A549 treated with AZD2906 at 1 μM for 4 hours (cell line): ENCODE measurements around the gene PCBP3. TPM values are rescaled to one million over a fixed set of nuclear protein-coding genes. Genes with fewer than 3 reads are reported as not detected.

Experiments used
- total RNA-seq: library from RNA; stranded (reverse); fragments of 200-300 nt; extraction: Qiagen RNA extraction; gene quantifications from 5 replicates; pipeline ENCODE4 v1.2.3, GENCODE V29; 2022

The PCBP3 gene
- 0.88 to 1.2 TPM (median 0.93 TPM) in 5 replicates for total RNA-seq

DNA sequence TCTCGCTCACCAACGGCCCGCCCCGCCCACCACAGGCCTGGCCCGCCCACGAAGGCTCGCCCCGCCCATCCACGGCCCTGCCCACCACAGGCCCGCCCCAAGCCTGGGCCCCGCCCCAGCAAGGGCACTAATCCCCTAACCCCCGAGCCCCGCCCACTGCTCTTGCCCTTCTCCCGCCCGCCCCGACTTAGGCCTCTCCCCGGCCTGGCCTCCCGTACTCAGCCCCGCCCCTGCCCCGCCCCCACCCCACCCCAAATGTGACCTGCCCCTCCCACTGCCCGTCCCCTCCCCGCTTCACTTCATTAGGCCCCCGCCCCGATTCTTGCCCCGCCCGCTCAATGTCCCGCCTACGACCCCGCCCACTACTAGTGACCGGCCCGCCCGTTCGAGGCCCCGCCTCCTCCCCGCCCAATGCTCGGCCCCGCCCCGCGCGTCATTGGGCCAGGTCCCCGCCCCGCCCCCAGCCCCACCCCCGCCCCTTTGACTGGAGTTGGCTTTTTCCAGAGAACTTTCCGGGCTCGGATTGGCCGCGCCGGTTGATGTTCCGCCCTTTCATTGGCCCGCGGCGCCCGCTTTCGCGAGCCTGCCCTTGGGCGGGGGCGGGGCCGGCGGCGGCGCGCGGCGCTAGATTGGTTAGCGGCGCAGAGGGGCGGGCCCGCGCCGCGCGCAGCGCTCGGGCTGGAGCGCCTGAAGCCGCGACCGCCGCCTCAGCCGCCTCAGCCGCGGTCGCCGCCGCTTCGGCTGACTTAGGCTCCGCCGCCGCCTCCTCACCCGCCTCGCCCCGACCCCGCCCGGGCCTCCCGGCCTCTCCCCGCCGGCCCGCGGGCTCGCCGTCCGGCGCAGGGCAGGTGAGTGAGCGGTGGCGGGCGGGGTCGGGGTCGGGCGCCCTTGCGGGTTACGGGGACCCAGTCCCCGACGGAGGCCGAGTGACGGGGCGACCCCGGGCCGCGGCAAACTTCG lies at the start of gene PCBP3:
PCBP3 (plus strand) TSS at position 705 of the 960 bp plus-strand sequence. CDS start 206,361 bp downstream, outside the sequence.

DNA sequence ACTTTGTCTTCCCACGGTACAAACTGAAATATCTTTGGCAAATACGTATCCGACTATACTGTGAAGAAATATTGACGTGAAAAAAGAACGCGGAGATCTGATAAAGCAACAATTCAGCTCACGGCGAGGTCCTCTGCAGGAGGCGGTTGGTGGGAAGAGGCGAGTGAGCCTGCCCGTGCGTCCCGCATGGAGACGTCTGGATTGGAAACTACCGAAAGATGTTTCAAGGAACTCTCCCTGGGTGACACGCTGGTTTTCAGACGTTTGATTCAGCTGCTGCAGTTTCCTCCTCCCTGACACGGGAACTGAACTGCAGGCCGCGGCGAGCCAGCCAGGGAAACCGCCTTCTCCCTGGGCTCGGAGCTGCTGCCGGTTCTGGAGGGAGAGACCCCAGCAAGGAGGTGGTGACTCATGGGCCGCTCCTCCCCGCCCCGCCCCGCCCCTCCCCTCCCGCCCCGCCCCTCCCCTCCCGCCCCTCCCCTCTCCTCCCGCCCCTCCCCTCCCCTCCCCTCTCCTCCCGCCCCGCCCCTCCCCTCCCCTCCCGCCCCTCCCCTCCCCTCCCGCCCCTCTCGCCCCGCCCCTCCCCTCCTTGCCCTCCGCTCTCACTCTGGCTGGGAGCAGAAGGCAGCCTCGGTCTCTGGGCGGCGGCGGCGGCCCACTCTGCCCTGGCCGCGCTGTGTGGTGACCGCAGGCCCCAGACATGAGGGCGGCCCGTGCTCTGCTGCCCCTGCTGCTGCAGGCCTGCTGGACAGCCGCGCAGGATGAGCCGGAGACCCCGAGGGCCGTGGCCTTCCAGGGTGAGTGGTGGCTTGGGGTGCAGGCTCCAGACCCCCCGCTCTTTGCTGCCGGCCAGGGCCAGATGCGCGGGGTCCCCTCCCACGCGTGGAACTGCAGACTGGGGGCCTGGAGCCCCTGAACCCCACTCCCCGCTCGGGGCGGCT lies 337.9 kb downstream of the PCBP3 start, which contains the start of gene COL6A1:
COL6A1 (plus strand) TSS at position 620 of the 941 bp plus-strand sequence; CDS start at position 701, 81 bp downstream.

Other genes starting within 250 kb of the PCBP3 start
- gene COL18A1, start 238.6 kb upstream of the PCBP3 start, total RNA-seq: 136 to 168 TPM (median 156 TPM) in 5 replicates
- 13.6 to 20.4 TPM (median 18.4 TPM) in 5 replicates for gene SLC19A1, start 101.3 kb upstream of the PCBP3 start, total RNA-seq